IMR-90 (cell line): Measurements from ENCODE around the gene RAD51. TPM values are rescaled to one million over a fixed set of nuclear protein-coding genes. Genes with fewer than 3 reads are reported as not detected.

Experiments
- ATAC-seq: fragments of 200-7000 bp; cut with Tn5 transposase; 2 replicates; pipeline ENCODE4 v1.9.1; 2020; ENCODE audit warnings: low read depth, mild to moderate bottlenecking, moderate library complexity
- BruUV-seq: library from RNA; stranded (reverse); fragments of 400-500 nt; replicated peaks from 2 replicates; lab custom pipeline; 2021; lab: Mats Ljungman, UMichigan
- CTCF ChIA-PET: fragments of 300-600 bp; formaldehyde crosslinking; extraction: SDS; loops from one replicate; lab custom pipeline; 2021; ENCODE audit warnings: antibody characterized with exemption; lab: Yijun Ruan, JAX
- POLR2A ChIA-PET: fragments of 300-600 bp; sonication (Branson Sonifier 250); formaldehyde crosslinking; loops from one replicate; lab custom pipeline; 2022; ENCODE audit warnings: antibody characterized with exemption; ENCODE audit not compliant: unreplicated experiment; lab: Charles Lee
- DNase-seq: peaks from one replicate; pipeline ENCODE4 v3.0.0; 2013
- H2AFZ ChIP-seq: replicated peaks from 2 replicates; pipeline ENCODE3; 2013; ENCODE audit warnings: low read length, mild to moderate bottlenecking; ENCODE audit not compliant: poor library complexity
- H2AK5ac ChIP-seq: 2 replicates; pipeline ENCODE4 v1.6.1; 2013; ENCODE audit warnings: low read depth, low read length, inconsistent platforms
- H2AK9ac ChIP-seq: replicated peaks from 2 replicates; pipeline ENCODE3; 2013; ENCODE audit warnings: mild to moderate bottlenecking, low read depth, low read length, moderate library complexity; ENCODE audit not compliant: poor library complexity
- H2BK120ac ChIP-seq: 2 replicates; pipeline ENCODE4 v1.6.1; 2013; ENCODE audit warnings: low read depth, low read length, inconsistent platforms
- H2BK15ac ChIP-seq: 3 replicates; pipeline ENCODE4 v1.6.1; 2013; ENCODE audit warnings: low read depth, low read length, inconsistent platforms
- H2BK20ac ChIP-seq: 2 replicates; pipeline ENCODE4 v1.6.1; 2013; ENCODE audit warnings: low read depth, mild to moderate bottlenecking, inconsistent platforms, low read length, moderate library complexity
- H2BK5ac ChIP-seq: 2 replicates; pipeline ENCODE4 v1.6.1; 2013; ENCODE audit warnings: mild to moderate bottlenecking, low read depth, low read length, inconsistent platforms; ENCODE audit not compliant: poor library complexity, severe bottlenecking
- H3K14ac ChIP-seq: replicated peaks from 2 replicates; pipeline ENCODE4 v1.6.1; 2013; ENCODE audit warnings: low read depth, low read length, inconsistent platforms
- H3K18ac ChIP-seq: 2 replicates; pipeline ENCODE4 v1.6.1; 2013; ENCODE audit warnings: low read depth, low read length, control low read depth
- H3K23ac ChIP-seq: 2 replicates; pipeline ENCODE4 v1.6.1; 2013; ENCODE audit warnings: low read depth, low read length, inconsistent platforms
- H3K27ac ChIP-seq: 2 replicates; pipeline ENCODE4 v1.5.1; 2013; ENCODE audit warnings: mild to moderate bottlenecking, control low read depth, low read length; ENCODE audit not compliant: insufficient read depth
- H3K27me3 ChIP-seq: 2 replicates; pipeline ENCODE4 v1.6.1; 2013; ENCODE audit warnings: low read length; ENCODE audit not compliant: control insufficient read depth, insufficient read depth
- H3K36me3 ChIP-seq: 2 replicates; pipeline ENCODE4 v1.6.1; 2013; ENCODE audit warnings: low read length, mixed read lengths; ENCODE audit not compliant: control insufficient read depth, insufficient read depth
- H3K4ac ChIP-seq: 2 replicates; pipeline ENCODE4 v1.6.1; 2013; ENCODE audit warnings: low read depth, low read length, inconsistent platforms
- H3K4me1 ChIP-seq: 2 replicates; pipeline ENCODE4 v1.6.1; 2013; ENCODE audit warnings: low read length, mixed read lengths; ENCODE audit not compliant: control insufficient read depth, insufficient read depth
- H3K4me2 ChIP-seq: 2 replicates; pipeline ENCODE4 v1.6.1; 2013; ENCODE audit warnings: low read depth, mild to moderate bottlenecking, control low read depth, low read length, moderate library complexity
- H3K4me3 ChIP-seq: 2 replicates; pipeline ENCODE4 v1.5.1; 2013; ENCODE audit warnings: low read depth, mild to moderate bottlenecking, control low read depth, low read length, moderate library complexity; ENCODE audit not compliant: insufficient read depth
- H3K56ac ChIP-seq: 2 replicates; pipeline ENCODE4 v1.6.1; 2013; ENCODE audit warnings: low read length, inconsistent platforms; ENCODE audit not compliant: insufficient read depth; ENCODE audit errors: extremely low read depth
- H3K79me1 ChIP-seq, 2 experiments: 2 replicates each; pipeline ENCODE4 v1.6.1; 2013; ENCODE audit warnings: low read length in 2 of 2, inconsistent platforms in 1 of 2, low read depth in 1 of 2
- H3K9ac ChIP-seq: 2 replicates; pipeline ENCODE4 v1.6.1; 2013; ENCODE audit warnings: low read depth, low read length, control low read depth
- H3K9me1 ChIP-seq: 2 replicates; pipeline ENCODE4 v1.6.1; 2013; ENCODE audit warnings: low read length, inconsistent platforms; ENCODE audit not compliant: insufficient read depth
- H3K9me3 ChIP-seq: 2 replicates; pipeline ENCODE4 v1.6.1; 2013; ENCODE audit warnings: low read length; ENCODE audit not compliant: control insufficient read depth, insufficient read depth
- H4K20me1 ChIP-seq: 2 replicates; pipeline ENCODE4 v1.6.1; 2013; ENCODE audit warnings: low read length, inconsistent platforms; ENCODE audit not compliant: insufficient read depth
- H4K5ac ChIP-seq: 2 replicates; pipeline ENCODE4 v1.6.1; 2013; ENCODE audit warnings: mild to moderate bottlenecking, low read depth, low read length, control low read depth
- H4K8ac ChIP-seq, 2 experiments: 2 replicates each; pipeline ENCODE4 v1.6.1; 2013; ENCODE audit warnings: low read depth in 2 of 2, low read length in 2 of 2, control low read depth in 1 of 2, inconsistent platforms in 1 of 2
- H4K91ac ChIP-seq: 2 replicates; pipeline ENCODE4 v1.6.1; 2013; ENCODE audit warnings: low read depth, low read length, inconsistent platforms; ENCODE audit not compliant: insufficient read depth
- BHLHE40 ChIP-seq: fragments of 150-350 bp; IDR thresholded peaks from 2 replicates; pipeline ENCODE4 v1.6.1; 2016; ENCODE audit warnings: mild to moderate bottlenecking, low read depth, low read length
- CHD1 ChIP-seq: IDR thresholded peaks from 2 replicates; pipeline ENCODE4 v1.6.1; 2012; ENCODE audit warnings: low read depth, low read length, improper control_type of control experiment
- CTCF ChIP-seq: conservative IDR thresholded peaks from 2 replicates; pipeline ENCODE4 v1.5.1; 2012; ENCODE audit warnings: mild to moderate bottlenecking, low read depth, low read length, improper control_type of control experiment
- ELK1 ChIP-seq: fragments of 150-350 bp; IDR thresholded peaks from 2 replicates; pipeline ENCODE4 v1.6.1; 2016; ENCODE audit warnings: low read depth, mild to moderate bottlenecking, low read length, moderate library complexity, borderline replicate concordance
- MXI1 ChIP-seq: IDR thresholded peaks from 2 replicates; pipeline ENCODE4 v1.6.1; 2012; ENCODE audit warnings: low read depth, mild to moderate bottlenecking, low read length, moderate library complexity, borderline replicate concordance
- SMC3 ChIP-seq: fragments of 150-350 bp; IDR thresholded peaks from 2 replicates; pipeline ENCODE4 v1.6.1; 2016; ENCODE audit warnings: low read depth, mild to moderate bottlenecking, antibody characterized with exemption, low read length, moderate library complexity
- USF2 ChIP-seq: fragments of 150-350 bp; IDR thresholded peaks from 2 replicates; pipeline ENCODE4 v1.6.1; 2017; ENCODE audit warnings: mild to moderate bottlenecking, antibody characterized with exemption, low read length, low read depth
- WGBS, 2 experiments: methylation state at CpG; one replicate each; pipeline versions ENCODE4 v1.1.5 to v1.1.7; 2013; ENCODE audit warnings: missing lambda C conversion rate in 2 of 2; ENCODE audit not compliant: insufficient read length in 1 of 2; ENCODE audit errors: extremely low coverage in 2 of 2; 5-methylcytosine and 5-hydroxymethylcytosine counted together
- dilution Hi-C: fragments of 300-500 bp; cut with HindIII; formaldehyde crosslinking; loops from one replicate; pipeline ENCODE4 v1.14.3; 2018; ENCODE audit warnings: low sequenced_read_pairs; ENCODE audit not compliant: unreplicated experiment
- in situ Hi-C: fragments of 300-500 bp; cut with MboI; formaldehyde crosslinking; loops from 3 replicates; pipeline ENCODE4 v1.14.3; 2019; ENCODE audit warnings: low sequenced_read_pairs, inconsistent platforms, mixed read lengths
- intact Hi-C: fragments of 100-400 bp; cut with micrococcal nuclease; formaldehyde crosslinking; loops from 2 replicates; pipeline ENCODE4 v1.10.0; 2022
- polyA plus RNA-seq, 3 experiments: library from polyadenylated mRNA; depleted of rRNA; stranded (reverse); fragments of >200 nt; gene quantifications; 2 replicates each; pipeline ENCODE4 v1.2.3, GENCODE V29; 2012; ENCODE audit warnings: low replicate concordance in 1 of 3
- total RNA-seq: library from RNA; depleted of rRNA; stranded (reverse); fragments of >200 nt; gene quantifications from 2 replicates; pipeline ENCODE4 v1.2.3, GENCODE V29; 2012

Gene RAD51
- total and polyA plus RNA-seq, 2 of the 4 experiments (the other 2 are of a cell fraction), result 6.8 to 8.4 TPM

GRCh38 chr15:40763801-40764628 is 69.0 kb downstream of the RAD51 start, which contains the start of gene GCHFR:
Gene GCHFR, plus strand, starts transcription at chr15:40764068. Its CDS starts 113 bp downstream, at chr15:40764181.
- ChIA-PET CTCF (no interaction called here), POLR2A (interaction anchor here (0.6 kb wide), 1 partner anchor 174 kb away, joined by 3 read pairs; no protein-coding TSS in a partner anchor)
- peak within 1 kb of the TSS; percentile 32; the same call in 1 of the 2 replicates for H3K27ac ChIP-seq
- H2AFZ ChIP-seq, result peak within 1 kb of the TSS; percentile 94
- peak within 1 kb of the TSS; percentile 17 for H4K5ac ChIP-seq
- peaks cover 17% of the 10 kb centered on the region for H3K9me1 ChIP-seq
- dilution Hi-C loops (no loop called here), in situ Hi-C loops (no loop called here), intact Hi-C loops (no loop called here)
- H3K9me3 ChIP-seq, result no peaks in the 10 kb centered on the region
- 0 out of 2 replicates have a peak within 1 kb of the TSS, but pooled peaks have one; percentile 42 for H3K14ac ChIP-seq
- no peak within 1 kb of the TSS for H3K56ac ChIP-seq
- H2BK15ac ChIP-seq, result no peak within 1 kb of the TSS
- H2BK5ac ChIP-seq, result peak within 1 kb of the TSS; percentile 7
- peak within 1 kb of the TSS; percentile 6 to 74; a peak in 3 of 4 replicates for H4K8ac ChIP-seq
- H2BK20ac ChIP-seq, result no peak within 1 kb of the TSS
- WGBS, 2 experiments, result 2% methylated on average over 31 of the region's 75 CpGs; no CpG with 5 or more reads in 1 of the 2 experiments
- no peak within 1 kb of the TSS; the same call in 1 of the 2 replicates for H3K18ac ChIP-seq
- peak within 1 kb of the TSS; percentile 30; the same call in 1 of the 2 replicates for H2AK5ac ChIP-seq
- peaks cover 9% of the 10 kb centered on the region; the same call in 1 of the 2 replicates for H4K20me1 ChIP-seq
- peak; percentile 48; the same call in 1 of the 2 replicates for TF ChIP-seq BHLHE40
- 0 out of 2 replicates have a peak, but pooled peaks have one; percentile 15 for TF ChIP-seq MXI1
- peak; percentile 32 for TF ChIP-seq CTCF
- TF ChIP-seq ELK1, result no peak
- no peak for TF ChIP-seq CHD1
- no peak for TF ChIP-seq SMC3
- TF ChIP-seq USF2, result peak; percentile 30; the same call in 1 of the 2 replicates
- peak within 1 kb of the TSS; percentile 77 for H3K4me2 ChIP-seq
- DNase-seq (peak; percentile 47), ATAC-seq (peak; percentile 71)
- peak within 1 kb of the TSS; percentile 43; the same call in 1 of the 2 replicates for H4K91ac ChIP-seq
- peak within 1 kb of the TSS; percentile 44 for H3K4me3 ChIP-seq
- peak within 1 kb of the TSS; percentile 76; the same call in 1 of the 2 replicates for H3K23ac ChIP-seq
- H3K9ac ChIP-seq, result no peak within 1 kb of the TSS
- H3K36me3 ChIP-seq, result peaks cover 2% of the 10 kb centered on the region; the same call in 1 of the 2 replicates
- H2AK9ac ChIP-seq, result peak within 1 kb of the TSS; percentile 91
- no TSS peak for BruUV-seq
- H3K4me1 ChIP-seq, result peaks cover 24% of the 10 kb centered on the region
- H3K79me1 ChIP-seq, result no peaks in the 10 kb centered on the region; a peak in 1 of 4 replicates
- H3K27me3 ChIP-seq, result no peaks in the 10 kb centered on the region; the same call in 1 of the 2 replicates
- H3K4ac ChIP-seq, result peak within 1 kb of the TSS; percentile 48
- no peak within 1 kb of the TSS for H2BK120ac ChIP-seq
